Activated CD8-positive, alpha-beta T cell treated with anti-CD3 and anti-CD28 coated beads for 36 hours (primary cell): Measurements from ENCODE around the gene CDS1. TPM values are rescaled to one million over a fixed set of nuclear protein-coding genes. Genes with fewer than 3 reads are reported as not detected.

Experiments used
- ATAC-seq: fragments of 200-7000 bp; cut with Tn5 transposase; one replicate; pipeline ENCODE4 v1.10.0; 2021; ENCODE audit warnings: mild to moderate bottlenecking, moderate library complexity
- CTCF ChIA-PET: fragments of 350-600 bp; sonication (Branson Sonifier 250); formaldehyde crosslinking; loops from one replicate; lab custom pipeline; 2021; ENCODE audit warnings: antibody characterized with exemption; lab: Charles Lee
- POLR2A ChIA-PET: fragments of 350-600 bp; sonication (Branson Sonifier 250); formaldehyde crosslinking; loops from one replicate; lab custom pipeline; 2021; ENCODE audit warnings: antibody characterized with exemption; lab: Charles Lee
- DNase-seq: peaks from one replicate; pipeline ENCODE4 v3.0.0-alpha.2; 2020
- H3K27ac Mint-ChIP-seq: one replicate; pipeline ENCODE4 v1.8.0; 2021; ENCODE audit warnings: mild to moderate bottlenecking, mixed read lengths
- H3K27me3 Mint-ChIP-seq: one replicate; pipeline ENCODE4 v1.8.0; 2021; ENCODE audit warnings: mixed read lengths
- H3K36me3 Mint-ChIP-seq: one replicate; pipeline ENCODE4 v1.8.0; 2021; ENCODE audit warnings: low read depth, mixed read lengths
- H3K4me1 Mint-ChIP-seq: one replicate; pipeline ENCODE4 v1.8.0; 2021; ENCODE audit warnings: low read depth, mixed read lengths
- H3K4me3 Mint-ChIP-seq: one replicate; pipeline ENCODE4 v1.8.0; 2021; ENCODE audit warnings: mild to moderate bottlenecking, moderate library complexity, mixed read lengths
- H3K9me3 Mint-ChIP-seq: one replicate; pipeline ENCODE4 v1.8.0; 2021; ENCODE audit warnings: mixed read lengths
- CTCF ChIP-seq: fragments of 200-600 bp; IDR thresholded peaks from one replicate; pipeline ENCODE4 v1.8.0; 2022; ENCODE audit warnings: antibody characterized with exemption, mild to moderate bottlenecking
- intact Hi-C: fragments of 100-400 bp; cut with micrococcal nuclease; formaldehyde crosslinking; loops from one replicate; pipeline ENCODE4 v1.10.0; 2022
- total RNA-seq, 2 experiments: library from RNA; stranded (reverse); gene quantifications; one replicate each; pipeline ENCODE4 v1.2.3, GENCODE V29; 2021

CDS1 gene
- total RNA-seq, 2 experiments from 2014 or later = 0.07 to 0.25 TPM

DNA sequence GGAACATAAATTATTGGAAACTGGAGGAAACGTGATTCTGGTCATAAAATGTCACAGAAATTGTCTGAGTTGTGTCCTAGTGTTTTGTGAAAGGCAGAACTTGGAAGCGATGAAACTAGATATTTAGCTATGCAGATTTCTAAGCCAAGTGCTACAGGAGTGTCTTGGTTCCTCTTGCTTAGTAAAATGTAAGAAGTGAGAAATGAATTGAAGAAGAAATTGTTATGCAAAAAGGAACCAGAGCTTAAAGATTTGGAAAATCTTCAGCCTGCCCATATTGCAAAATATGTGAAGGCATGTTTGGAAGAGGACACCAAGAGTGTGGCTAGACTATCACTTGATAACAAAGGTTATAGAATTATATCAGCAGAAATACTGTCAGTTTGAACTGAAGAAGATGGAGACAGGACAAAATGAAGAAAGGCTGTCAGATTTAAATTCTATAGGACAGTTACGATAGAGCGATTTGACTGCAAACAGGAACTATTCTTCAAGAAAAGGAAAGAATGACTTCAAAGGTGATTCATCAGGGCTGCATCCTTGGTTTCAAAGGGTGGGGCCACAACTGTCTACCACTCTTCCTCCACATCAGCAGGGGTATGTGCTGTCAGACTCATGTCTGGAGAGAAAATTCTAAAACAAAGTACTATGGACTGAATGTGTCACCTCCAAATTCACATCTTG lies 9.4 kb upstream of the CDS1 start:
- Mint-ChIP-seq H3K9me3 (no peaks in the 10 kb centered on the region), H3K4me1 (peaks cover 11% of the 10 kb centered on the region), H3K36me3 (no peaks in the 10 kb centered on the region), H3K27me3 (peaks cover 21% of the 10 kb centered on the region), H3K27ac (no peak overlapping the region), H3K4me3 (no peak overlapping the region)
- DNase-seq (peak; percentile 35), ATAC-seq (peak; percentile 88)
- no peak for TF ChIP-seq CTCF
- CTCF ChIA-PET = interaction anchor here (1.0 to 1.2 kb wide), 3 partner anchors 9 to 398 kb away, joined by 3 read pairs; partner anchors contain the start of gene CDS1
- intact Hi-C loops = no loop called here
- POLR2A ChIA-PET = no interaction called here

DNA sequence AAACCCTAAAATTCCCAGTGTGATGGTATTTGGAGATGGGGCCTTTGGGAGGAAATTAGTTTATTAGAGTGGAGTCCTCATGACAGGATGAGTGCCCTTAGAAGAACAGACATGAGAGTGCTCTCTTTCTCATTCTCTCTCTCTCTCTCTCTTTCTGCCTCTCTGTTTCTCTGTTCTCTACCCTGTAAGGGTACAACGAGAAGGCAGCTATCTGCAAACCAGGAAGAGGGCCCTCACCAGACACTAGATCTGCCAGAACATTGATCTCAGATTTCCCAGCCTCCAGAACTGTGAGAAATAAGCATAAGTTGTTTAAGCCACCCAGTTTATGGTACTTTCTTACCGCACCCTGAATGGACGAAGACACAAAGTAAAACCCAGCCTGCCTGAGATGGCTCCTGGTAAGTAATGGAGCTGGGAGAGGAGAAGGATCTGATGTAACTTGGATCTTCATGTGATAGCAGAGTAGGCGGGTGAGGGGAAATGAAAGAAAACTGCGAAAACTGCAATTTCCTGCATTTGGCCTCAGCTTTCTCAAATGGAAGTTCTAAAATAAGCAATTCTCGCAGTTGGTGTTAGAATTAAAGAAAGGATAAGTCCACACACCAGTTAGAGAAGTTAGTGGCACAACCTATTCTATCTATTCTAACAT lies 8.7 kb upstream of the CDS1 start:
- Mint-ChIP-seq H3K4me3 (no peak overlapping the region), H3K36me3 (no peaks in the 10 kb centered on the region), H3K9me3 (no peaks in the 10 kb centered on the region), H3K27me3 (peaks cover 17% of the 10 kb centered on the region), H3K4me1 (peaks cover 11% of the 10 kb centered on the region), H3K27ac (no peak overlapping the region)
- no peak for TF ChIP-seq CTCF
- intact Hi-C loops = no loop called here
- DNase-seq = no peak
- no peak for ATAC-seq
- ChIA-PET CTCF (interaction anchor here (1.0 kb wide), 1 partner anchor 10 kb away, joined by 3 read pairs; no protein-coding TSS in a partner anchor), POLR2A (no interaction called here)

DNA sequence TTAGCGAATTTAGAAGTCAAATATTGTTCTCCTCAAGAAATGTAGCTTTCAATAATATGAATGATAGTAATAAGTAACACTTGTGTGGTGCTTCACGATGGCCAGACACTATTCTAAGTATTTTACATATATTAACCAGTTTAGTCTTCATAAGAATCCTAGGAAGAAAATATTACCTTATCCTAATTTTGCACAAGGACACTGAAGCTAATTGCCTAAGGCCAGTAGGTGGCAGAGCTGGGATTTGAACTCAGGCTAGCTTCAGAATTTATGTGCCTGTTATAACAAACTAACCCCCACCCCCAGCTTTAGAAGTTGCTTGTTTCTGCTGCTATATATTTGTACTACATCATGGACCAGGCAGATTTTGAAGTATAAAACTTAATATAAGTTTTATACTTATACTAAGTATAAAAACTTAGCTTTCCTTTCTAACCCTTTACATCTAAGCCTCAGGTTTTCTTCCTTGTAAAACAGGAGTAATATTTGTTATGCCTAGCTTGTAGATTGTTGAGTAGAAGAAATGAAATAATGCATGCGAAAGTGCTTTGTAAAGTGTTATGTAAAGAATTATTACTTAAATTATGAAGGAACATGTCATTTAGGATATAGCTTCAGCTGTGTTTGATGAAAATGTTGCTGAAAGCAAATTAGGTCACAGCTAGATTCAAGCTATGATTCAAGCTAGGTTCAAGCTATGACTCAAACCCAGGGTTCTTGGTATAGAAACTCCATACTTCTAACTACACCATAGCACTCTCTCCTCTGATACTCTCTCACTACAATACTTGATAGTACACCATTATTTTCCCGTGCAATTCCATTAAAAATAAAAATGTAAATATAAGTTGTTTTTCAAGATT lies 4.2 kb upstream of the CDS1 start:
- Mint-ChIP-seq H3K27me3 (peaks cover 20% of the 10 kb centered on the region), H3K4me1 (peaks cover 14% of the 10 kb centered on the region), H3K36me3 (no peaks in the 10 kb centered on the region), H3K27ac (no peak overlapping the region), H3K4me3 (no peak overlapping the region), H3K9me3 (no peaks in the 10 kb centered on the region)
- DNase-seq (peak; percentile 37), ATAC-seq (no peak)
- CTCF ChIA-PET = interaction anchor here (0.8 to 1.9 kb wide), 10 partner anchors 9 to 392 kb away, joined by 3 to 8 read pairs (median 4); no protein-coding TSS in a partner anchor
- intact Hi-C loops = loop anchor here (5.0 kb wide), 1 partner anchor 394 kb away; no protein-coding TSS in a partner anchor
- peak; percentile 54 for TF ChIP-seq CTCF
- POLR2A ChIA-PET = no interaction called here

GRCh38 chr4:84579403-84579776 lies 3.5 kb upstream of the CDS1 start:
- Mint-ChIP-seq H3K36me3 (no peaks in the 10 kb centered on the region), H3K27me3 (peaks cover 24% of the 10 kb centered on the region), H3K9me3 (no peaks in the 10 kb centered on the region), H3K4me1 (peaks cover 13% of the 10 kb centered on the region), H3K27ac (no peak overlapping the region), H3K4me3 (no peak overlapping the region)
- no peak for TF ChIP-seq CTCF
- DNase-seq (no peak), ATAC-seq (no peak)
- intact Hi-C loops = loop anchor here (5.0 kb wide), 1 partner anchor 393 kb away; no protein-coding TSS in a partner anchor
- POLR2A ChIA-PET = no interaction called here
- CTCF ChIA-PET = interaction anchor here (1.0 to 1.9 kb wide), 7 partner anchors 8 to 391 kb away, joined by 3 to 8 read pairs (median 5); no protein-coding TSS in a partner anchor
